Tibial nerve (tissue), 4 donors: ENCODE data around the gene ZNF229.

Experiments
- CTCF ChIP-seq, 5 experiments: fragments of 200-600 bp in 3 of 5; fragments of 450-650 bp in 2 of 5; sonication (generic) in 3 of 5; IDR thresholded peaks; one replicate each; pipeline ENCODE4 v1.5.1; 2016 to 2019; ENCODE audit warnings: antibody characterized with exemption in 5 of 5, mild to moderate bottlenecking in 3 of 5, moderate library complexity in 2 of 5
- EP300 ChIP-seq, 2 donors: sonication (generic); formaldehyde crosslinking; IDR thresholded peaks; one replicate each; pipeline ENCODE4 v1.6.1; 2017; ENCODE audit warnings: antibody characterized with exemption in 2 of 2, mild to moderate bottlenecking in 1 of 2
- POLR2A ChIP-seq, 2 donors: fragments of 450-650 bp; IDR thresholded peaks; one replicate each; pipeline ENCODE4 v1.6.1; 2017; ENCODE audit warnings: antibody characterized with exemption in 2 of 2, mild to moderate bottlenecking in 2 of 2, moderate library complexity in 2 of 2

- TF ChIP-seq POLR2A (IDR thresholded peaks at IDR 0.05) = no peak
- no peak for TF ChIP-seq EP300 (IDR thresholded peaks at IDR 0.05)
- TF ChIP-seq CTCF (IDR thresholded peaks at IDR 0.05) = no peak
Measured at GRCh38 chr19:44430956-44431355, 17.3 kb downstream of the ZNF229 start.
